H1 (cell line): Measurements from ENCODE around the gene ZNF829. TPM values are rescaled to one million over a fixed set of nuclear protein-coding genes. Genes with fewer than 3 reads are reported as not detected.

Source experiments
- GABPA ChIP-seq: IDR thresholded peaks from 2 replicates; pipeline ENCODE4 v1.6.1; 2011; ENCODE audit warnings: mild to moderate bottlenecking, low read length, moderate library complexity, borderline replicate concordance; ENCODE audit not compliant: insufficient read depth
- KDM1A ChIP-seq: fragments of 200-600, 300-600 bp; sonication (generic); IDR thresholded peaks from 2 replicates; pipeline ENCODE4 v1.7.1; 2016; ENCODE audit warnings: mild to moderate bottlenecking, low read length, borderline replicate concordance
- polyA plus RNA-seq, 7 experiments: library from polyadenylated mRNA; depleted of rRNA in 3 of 7; stranded (reverse) in 5 of 7; unstranded in 2 of 7; fragments of >200 nt in 5 of 7; fragments of 200-250 nt in 2 of 7; gene quantifications; 1 replicate in 5 of 7; 2 replicates in 1 of 7; 4 replicates in 1 of 7; pipeline versions ENCODE4 v1.2.1 to v1.2.3, GENCODE V29; 2011 to 2013; ENCODE audit warnings: missing spikeins in 2 of 7, mixed read lengths in 2 of 7
- total RNA-seq: library from RNA; stranded (reverse); fragmentation: NEBNext Ultra II Directional; extraction: Animal tissue kit (Norgen Biotek cat#: 25700); gene quantifications from 2 replicates; pipeline ENCODE4 v1.2.1, GENCODE V29; 2021

The ZNF829 gene
- total and polyA plus RNA-seq, 2 of the 8 experiments (the other 6 are each of a cell fraction or from before 2014, with no cell fraction given), result 1.3 to 3.3 TPM

DNA sequence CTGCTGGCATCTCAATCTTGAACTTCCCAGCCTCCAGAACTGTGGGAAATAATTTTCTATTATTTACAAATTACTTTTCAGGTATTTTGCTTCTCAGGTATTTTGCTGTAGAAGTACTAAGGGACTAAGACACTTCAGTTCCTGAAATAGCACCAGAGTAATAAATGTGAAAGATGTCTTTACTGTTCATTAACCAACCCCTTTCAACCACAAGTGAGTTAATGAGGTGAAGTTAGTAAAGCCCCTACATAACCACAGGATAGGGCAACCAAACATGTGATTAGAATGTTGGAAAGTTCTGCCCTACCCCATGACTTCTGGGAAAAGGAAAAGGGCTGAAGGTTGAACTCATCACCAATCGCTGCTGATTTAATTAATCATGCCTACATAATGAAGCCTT lies 68.1 kb downstream of the ZNF829 start (continued):
- TF ChIP-seq GABPA (no peak), KDM1A (no peak)
